ENCODE measurements around the gene IREB2.

Gene IREB2

GRCh38 chr15:78394026-78394425, 44.0 kb upstream of the IREB2 start:
- TF ChIP-seq SPI1 (IDR thresholded peaks at IDR 0.05; ENCODE audit: borderline replicate concordance, low read depth) (no peak), REST (IDR thresholded peaks at IDR 0.05; ENCODE audit: insufficient replicate concordance, low read depth) (no peak), CTCF (IDR thresholded peaks at IDR 0.05; ENCODE audit: insufficient read depth, low read length) (no peak), GABPA (IDR thresholded peaks at IDR 0.05; ENCODE audit: low read depth) (no peak), POLR2AphosphoS5 (IDR thresholded peaks at IDR 0.05; ENCODE audit: low read depth) (no peak)
- no peak overlapping the region for H3K4me3 ChIP-seq (replicated peaks; ENCODE audit: insufficient read depth, low read length)
- H3K27ac ChIP-seq (replicated peaks): no peak overlapping the region
- no peak for DNase-seq (ENCODE audit: low read depth in 1 of 2, low spot score in 1 of 2)
- no peaks in the 10 kb centered on the region for H3K27me3 ChIP-seq (ENCODE audit: insufficient read depth, poor library complexity, severe bottlenecking)

GRCh38 chr15:78394981-78395616, 42.9 kb upstream of the IREB2 start:
- H3K4me3 ChIP-seq (replicated peaks; ENCODE audit: insufficient read depth, low read length): no peak overlapping the region
- DNase-seq (ENCODE audit: low read depth in 1 of 2, low spot score in 1 of 2): no peak
- H3K27me3 ChIP-seq (ENCODE audit: insufficient read depth, poor library complexity, severe bottlenecking): no peaks in the 10 kb centered on the region
- H3K27ac ChIP-seq (replicated peaks): no peak overlapping the region
- TF ChIP-seq CTCF (IDR thresholded peaks at IDR 0.05; ENCODE audit: insufficient read depth, low read length) (no peak), POLR2AphosphoS5 (IDR thresholded peaks at IDR 0.05; ENCODE audit: low read depth) (no peak), GABPA (IDR thresholded peaks at IDR 0.05; ENCODE audit: low read depth) (no peak), SPI1 (IDR thresholded peaks at IDR 0.05; ENCODE audit: borderline replicate concordance, low read depth) (no peak), REST (IDR thresholded peaks at IDR 0.05; ENCODE audit: insufficient replicate concordance, low read depth) (no peak)

- no peak for DNase-seq (ENCODE audit: low read depth in 1 of 2, low spot score in 1 of 2)
- TF ChIP-seq CTCF (IDR thresholded peaks at IDR 0.05; ENCODE audit: insufficient read depth, low read length) (no peak), REST (IDR thresholded peaks at IDR 0.05; ENCODE audit: insufficient replicate concordance, low read depth) (no peak), POLR2AphosphoS5 (IDR thresholded peaks at IDR 0.05; ENCODE audit: low read depth) (no peak), SPI1 (IDR thresholded peaks at IDR 0.05; ENCODE audit: borderline replicate concordance, low read depth) (no peak), GABPA (IDR thresholded peaks at IDR 0.05; ENCODE audit: low read depth) (no peak)
- no peak overlapping the region for H3K27ac ChIP-seq (replicated peaks)
- H3K4me3 ChIP-seq (replicated peaks; ENCODE audit: insufficient read depth, low read length): no peak overlapping the region
- H3K27me3 ChIP-seq (ENCODE audit: insufficient read depth, poor library complexity, severe bottlenecking): no peaks in the 10 kb centered on the region
These were observed 41.7 kb upstream of the IREB2 start for GRCh38 chr15:78396186-78396814.
